Endothelial cell of umbilical vein (primary cell): Measurements from ENCODE around the gene GPATCH1. TPM values are rescaled to one million over a fixed set of nuclear protein-coding genes. Genes with fewer than 3 reads are reported as not detected.

ENCODE experiments used
- BruUV-seq: library from RNA; stranded (reverse); fragments of 400-500 nt; replicated peaks from 2 replicates; lab custom pipeline; 2021; lab: Mats Ljungman, UMichigan
- CTCF ChIA-PET: fragments of 300-600, 350-600 bp; sonication (Branson Sonifier 250); formaldehyde crosslinking; loops from one replicate; lab custom pipeline; 2021; ENCODE audit warnings: antibody characterized with exemption, inconsistent platforms; lab: Charles Lee
- POLR2A ChIA-PET: fragments of 300-600, 350-600 bp; sonication (Branson Sonifier 250); formaldehyde crosslinking; loops from one replicate; lab custom pipeline; 2021; ENCODE audit warnings: antibody characterized with exemption, inconsistent platforms; lab: Charles Lee
- DNase-seq: peaks from one replicate; pipeline ENCODE4 v3.0.0-alpha.2; 2011; ENCODE audit warnings: low read depth, low spot score
- FAIRE-seq: peaks from 2 replicates; lab custom pipeline; 2011; peaks lifted over from hg19 to GRCh38; lab: Jason Lieb, UNC
- H2AFZ ChIP-seq: 2 replicates; pipeline ENCODE4 v1.6.0; 2012; ENCODE audit warnings: low read depth, low read length, control low read depth, inconsistent platforms
- H3K27ac ChIP-seq: 2 replicates; pipeline ENCODE4 v1.5.1; 2011; ENCODE audit warnings: low read depth, mild to moderate bottlenecking, control low read depth, low read length, moderate library complexity; ENCODE audit not compliant: insufficient read depth
- H3K27me3 ChIP-seq, 2 experiments: 2 replicates each; pipeline versions ENCODE4 v1.6.0 to v1.6.1; 2011; ENCODE audit warnings: low read length in 2 of 2, mixed read lengths in 1 of 2; ENCODE audit not compliant: control insufficient read depth in 2 of 2, insufficient read depth in 2 of 2
- H3K36me3 ChIP-seq, 2 experiments: 2 replicates in 1 of 2; 3 replicates in 1 of 2; pipeline ENCODE4 v1.5.1; 2011; ENCODE audit warnings: low read length in 2 of 2, mild to moderate bottlenecking in 1 of 2, moderate library complexity in 1 of 2; ENCODE audit not compliant: control insufficient read depth in 2 of 2, insufficient read depth in 2 of 2; ENCODE audit errors: extremely low read depth in 1 of 2
- H3K4me1 ChIP-seq: 3 replicates; pipeline ENCODE4 v1.5.1; 2011; ENCODE audit warnings: mild to moderate bottlenecking, low read length; ENCODE audit not compliant: control insufficient read depth, insufficient read depth; ENCODE audit errors: extremely low read depth
- H3K4me2 ChIP-seq: 2 replicates; pipeline ENCODE4 v1.6.1; 2011; ENCODE audit warnings: low read length, control low read depth, mixed read lengths; ENCODE audit not compliant: insufficient read depth
- H3K4me3 ChIP-seq, 3 experiments: fragments of 200-600 bp in 1 of 3; sonication (generic), shearing (Covaris generic) in 1 of 3; replicated peaks in 1 of 3; 2 replicates each; pipeline ENCODE4 v1.5.1; 2011 to 2016; ENCODE audit warnings: control low read depth in 3 of 3, low read length in 3 of 3, mild to moderate bottlenecking in 2 of 3, inconsistent platforms in 1 of 3, low read depth in 1 of 3, moderate library complexity in 1 of 3; ENCODE audit not compliant: insufficient read depth in 1 of 3
- H3K79me2 ChIP-seq: 2 replicates; pipeline ENCODE4 v1.6.0; 2012; ENCODE audit warnings: low read length, inconsistent platforms; ENCODE audit not compliant: control insufficient read depth, insufficient read depth
- H3K9ac ChIP-seq: replicated peaks from 2 replicates; pipeline ENCODE3; 2011; ENCODE audit warnings: low read length, control low read depth; ENCODE audit not compliant: insufficient read depth; ENCODE audit errors: extremely low read depth
- H3K9me1 ChIP-seq: replicated peaks from 3 replicates; pipeline ENCODE4 v1.6.0; 2011; ENCODE audit warnings: mild to moderate bottlenecking, low read length; ENCODE audit not compliant: control insufficient read depth, insufficient read depth; ENCODE audit errors: extremely low read depth
- H3K9me3 ChIP-seq: replicated peaks from 2 replicates; pipeline ENCODE4 v1.5.1; 2012; ENCODE audit warnings: low read length, inconsistent platforms; ENCODE audit not compliant: control insufficient read depth, insufficient read depth
- H4K20me1 ChIP-seq: replicated peaks from 2 replicates; pipeline ENCODE3; 2011; ENCODE audit warnings: mild to moderate bottlenecking, low read length; ENCODE audit not compliant: control insufficient read depth, insufficient read depth; ENCODE audit errors: extremely low read depth
- CTCF ChIP-seq, 2 donors: IDR thresholded peaks; 1 replicate in 1 of 2; 2 replicates in 1 of 2; pipeline ENCODE4 v1.5.1; 2011; ENCODE audit warnings: low read length in 2 of 2, mild to moderate bottlenecking in 2 of 2, moderate library complexity in 2 of 2, control low read depth in 1 of 2, inconsistent platforms in 1 of 2, low read depth in 1 of 2; ENCODE audit not compliant: insufficient read depth in 1 of 2; ENCODE audit errors: extremely low read depth in 1 of 2
- EZH2 ChIP-seq: IDR thresholded peaks from 2 replicates; pipeline ENCODE4 v1.6.1; 2012; ENCODE audit warnings: borderline replicate concordance, low read depth, mild to moderate bottlenecking, moderate library complexity, low read length, inconsistent platforms; ENCODE audit not compliant: severe bottlenecking
- FOS ChIP-seq: IDR thresholded peaks from 2 replicates; pipeline ENCODE4 v1.6.1; 2011; ENCODE audit warnings: mild to moderate bottlenecking, low read length, moderate library complexity, borderline replicate concordance; ENCODE audit not compliant: insufficient read depth
- GATA2 ChIP-seq: IDR thresholded peaks from 2 replicates; pipeline ENCODE4 v1.7.0; 2011; ENCODE audit warnings: low read depth, mild to moderate bottlenecking, moderate library complexity, mixed read lengths, low read length; ENCODE audit not compliant: insufficient read length, insufficient read depth
- JUN ChIP-seq: IDR thresholded peaks from 2 replicates; pipeline ENCODE4 v1.6.1; 2011; ENCODE audit warnings: borderline replicate concordance, low read depth; ENCODE audit not compliant: insufficient read length, insufficient read depth
- MAX ChIP-seq: IDR thresholded peaks from 2 replicates; pipeline ENCODE4 v1.6.1; 2011; ENCODE audit not compliant: insufficient read depth, insufficient read length
- MYC ChIP-seq: IDR thresholded peaks from one replicate; pipeline ENCODE4 v1.6.1; 2011; ENCODE audit warnings: mild to moderate bottlenecking, low read depth, low read length
- POLR2A ChIP-seq: IDR thresholded peaks from 2 replicates; pipeline ENCODE4 v1.6.1; 2012; ENCODE audit warnings: low read depth, mild to moderate bottlenecking, control low read depth, low read length
- POLR2AphosphoS5 ChIP-seq: IDR thresholded peaks from 2 replicates; pipeline ENCODE4 v1.6.1; 2012; ENCODE audit warnings: low read depth, mild to moderate bottlenecking, control low read depth, low read length, moderate library complexity; ENCODE audit not compliant: insufficient read depth
- dilution Hi-C: fragments of 300-500 bp; cut with MboI; formaldehyde crosslinking; loops from one replicate; pipeline ENCODE4 v1.15.0; 2019; ENCODE audit warnings: low sequenced_read_pairs; ENCODE audit not compliant: extremely low pct_ligation_motif_present
- intact Hi-C: fragments of 100-400 bp; cut with micrococcal nuclease; formaldehyde crosslinking; loops from one replicate; pipeline ENCODE4 v1.10.0; 2022
- polyA plus RNA-seq, 4 experiments: library from polyadenylated mRNA; depleted of rRNA in 3 of 4; stranded (reverse) in 3 of 4; unstranded in 1 of 4; fragments of >200 nt; gene quantifications; 2 replicates each; pipeline versions ENCODE4 v1.2.1 to v1.2.3, GENCODE V29; 2011 to 2012; ENCODE audit warnings: missing spikeins in 1 of 4
- total RNA-seq: library from RNA; stranded (reverse); gene quantifications from 2 replicates; pipeline ENCODE4 v1.2.3, GENCODE V29; 2021

Gene GPATCH1
- total and polyA plus RNA-seq, 2 donors (not counting 3 experiments of a cell fraction or from before 2014, with no cell fraction given) = 4.5 to 9.2 TPM

- dilution Hi-C loops = no loop called here
- H3K27ac ChIP-seq = no peak overlapping the region
- H3K36me3 ChIP-seq = no peaks in the 10 kb centered on the region
- no peaks in the 10 kb centered on the region for H3K9me1 ChIP-seq
- H3K4me1 ChIP-seq = no peaks in the 10 kb centered on the region
- no TSS peak for BruUV-seq
- no peaks in the 10 kb centered on the region for H3K27me3 ChIP-seq
- FAIRE-seq (no peak), DNase-seq (no peak)
- H3K4me3 ChIP-seq = no peak overlapping the region
- no peaks in the 10 kb centered on the region for H3K9me3 ChIP-seq
- no peaks in the 10 kb centered on the region for H4K20me1 ChIP-seq
- intact Hi-C loops = no loop called here
- ChIA-PET CTCF (interaction anchor here (1.3 to 4.9 kb wide), 2 partner anchors 15 to 23 kb away, joined by 9 to 39 read pairs; no protein-coding TSS in a partner anchor), POLR2A (no interaction called here)
- H2AFZ ChIP-seq = no peak overlapping the region
- no peak overlapping the region for H3K9ac ChIP-seq
- no peaks in the 10 kb centered on the region for H3K79me2 ChIP-seq
- H3K4me2 ChIP-seq = no peak overlapping the region
- TF ChIP-seq EZH2 = no peak
- no peak for TF ChIP-seq MYC
- no peak for TF ChIP-seq FOS
- no peak for TF ChIP-seq POLR2AphosphoS5
- TF ChIP-seq POLR2A = no peak
- no peak for TF ChIP-seq GATA2
- TF ChIP-seq CTCF (IDR thresholded peaks at IDR 0.05; ENCODE audit: extremely low read depth in 1 of 2, insufficient read depth in 1 of 2, low read depth in 1 of 2, low read length in 2 of 2) = no peak
- TF ChIP-seq MAX = no peak
- no peak for TF ChIP-seq JUN
These were observed 80.2 kb downstream of the GPATCH1 start for GRCh38 chr19:33161201-33161600.
